SK-N-SH (cell line): ENCODE measurements around the gene PNPLA2.

Experiments
- JUND ChIP-seq: IDR thresholded peaks from 2 replicates; pipeline ENCODE4 v1.4.0; 2012
- RFX5 ChIP-seq: IDR thresholded peaks from 2 replicates; pipeline ENCODE4 v1.6.1; 2012; ENCODE audit warnings: mild to moderate bottlenecking, improper control_type of control experiment, low read length

DNA sequence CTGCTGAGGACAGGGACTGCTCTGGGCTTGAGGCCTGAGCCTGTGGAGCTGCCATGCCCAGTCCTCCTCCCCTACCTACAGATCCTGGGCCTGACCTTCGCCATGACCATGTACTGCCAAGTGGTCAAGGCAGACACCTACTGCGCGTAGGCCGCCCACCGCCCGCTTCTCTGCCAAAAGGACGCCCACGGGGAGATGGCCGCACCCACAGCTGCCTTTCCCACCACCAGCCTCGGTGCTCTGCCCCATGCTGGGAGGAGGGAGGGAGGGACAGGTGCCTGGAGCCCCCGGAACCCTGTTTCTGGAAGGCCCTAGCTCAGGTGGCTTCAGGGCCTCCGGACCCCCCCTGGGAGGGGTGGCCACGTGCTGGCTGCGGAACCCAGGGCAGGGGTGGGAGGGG is 47.8 kb downstream of the PNPLA2 start:
- TF ChIP-seq RFX5 (no peak), JUND (no peak)
